RWPE1 (cell line): ENCODE measurements around the gene DEPDC1B.
A peak's percentile ranks its signal among the peaks of the same experiment; 100 is the strongest.
"Not testable (repeated sequence)": the region's sequence is repeated elsewhere in the genome, so short reads cannot be mapped to it uniquely, and the experiment has no call there.

Source experiments
- CTCF ChIA-PET: fragments of 350-600 bp; sonication (Branson Sonifier 250); formaldehyde crosslinking; extraction: SDS; loops from one replicate; lab custom pipeline; 2021; lab: Yijun Ruan, JAX
- POLR2A ChIA-PET: fragments of 400-600 bp; formaldehyde crosslinking; extraction: SDS; loops from one replicate; lab custom pipeline; 2020; ENCODE audit warnings: antibody characterized with exemption; ENCODE audit not compliant: low non-redundant PET; lab: Yijun Ruan, JAX
- DNase-seq: peaks from one replicate; pipeline ENCODE4 v3.0.0; 2012; ENCODE audit warnings: low spot score
- H3K27ac ChIP-seq: fragments of 450-650 bp; 2 replicates; pipeline ENCODE4 v1.5.1; 2017
- CTCF ChIP-seq: fragments of 450-650 bp; conservative IDR thresholded peaks from 2 replicates; pipeline ENCODE4 v1.5.1; 2017; ENCODE audit warnings: low read depth, mild to moderate bottlenecking

Gene DEPDC1B

GRCh38 chr5:60597572-60598320, 102.2 kb downstream of the DEPDC1B start:
- POLR2A ChIA-PET = no interaction called here
- CTCF ChIA-PET = interaction anchor here (0.6 to 1.1 kb wide), 4 partner anchors 8 to 372 kb away, joined by 3 read pairs; no protein-coding TSS in a partner anchor
- no peak for DNase-seq
- H3K27ac ChIP-seq = no peak overlapping the region
- TF ChIP-seq CTCF = no peak

GRCh38 chr5:60594715-60595477, 105.1 kb downstream of the DEPDC1B start:
- ChIA-PET CTCF (no interaction called here), POLR2A (no interaction called here)
- no peak for TF ChIP-seq CTCF
- DNase-seq = no peak
- no peak overlapping the region for H3K27ac ChIP-seq

GRCh38 chr5:60590172-60590571, 109.8 kb downstream of the DEPDC1B start:
- TF ChIP-seq CTCF = no peak
- no peak overlapping the region for H3K27ac ChIP-seq
- ChIA-PET CTCF (interaction anchor here (0.7 to 0.8 kb wide), 2 partner anchors 8 to 243 kb away, joined by 3 read pairs; no protein-coding TSS in a partner anchor), POLR2A (no interaction called here)
- no peak for DNase-seq

- POLR2A ChIA-PET, CTCF ChIA-PET, H3K27ac ChIP-seq, DNase-seq: not testable (repeated sequence)
These were observed 112.7 kb downstream of the DEPDC1B start for GRCh38 chr5:60587312-60587711.

DNA sequence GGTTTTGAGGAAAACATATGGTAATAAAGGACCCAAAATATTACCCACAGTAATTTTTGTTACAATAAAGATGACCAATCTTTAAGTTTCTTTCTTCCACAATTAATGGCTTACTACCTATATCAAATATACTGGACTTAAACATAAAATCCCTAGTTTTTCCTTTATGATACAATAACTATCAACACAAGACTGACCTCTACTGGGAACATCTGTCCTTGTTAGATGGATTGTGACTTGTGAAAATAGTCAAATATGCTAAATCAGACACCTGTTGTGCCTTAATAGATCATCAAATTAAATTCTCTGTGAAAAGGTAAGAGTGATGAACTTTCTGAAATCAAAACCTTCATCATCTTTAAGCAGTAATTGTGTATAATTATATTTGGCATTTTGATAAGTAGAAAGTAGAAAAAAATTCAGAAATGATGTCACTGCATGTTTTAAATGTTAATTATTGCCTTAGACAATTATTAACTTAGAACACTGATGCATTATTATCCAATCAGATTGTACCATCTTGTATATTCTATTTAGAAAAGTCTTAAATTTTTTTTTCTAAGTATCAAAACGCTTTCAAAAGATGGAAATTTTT, 113.6 kb downstream of the DEPDC1B start:
- CTCF ChIA-PET = interaction anchor here (1.0 kb wide), 1 partner anchor 776 kb away, joined by 4 read pairs; no protein-coding TSS in a partner anchor
- 0 out of 2 replicates have a peak, but pooled peaks have one; percentile 23 for TF ChIP-seq CTCF
- no peak overlapping the region for H3K27ac ChIP-seq
- DNase-seq = no peak
- POLR2A ChIA-PET = no interaction called here

GRCh38 chr5:60585618-60586017, 114.3 kb downstream of the DEPDC1B start:
- H3K27ac ChIP-seq = no peak overlapping the region
- ChIA-PET CTCF (interaction anchor here (1.0 kb wide), 1 partner anchor 775 kb away, joined by 4 read pairs; no protein-coding TSS in a partner anchor), POLR2A (no interaction called here)
- no peak for DNase-seq
- no peak for TF ChIP-seq CTCF
